Breast epithelium (tissue), 3 donors: ENCODE results near the gene PDLIM7.

Experiments used
- CTCF ChIP-seq, 3 donors: fragments of 450-650 bp; IDR thresholded peaks; one replicate each; pipeline ENCODE4 v1.5.1; 2016 to 2017; ENCODE audit warnings: antibody characterized with exemption in 3 of 3, mild to moderate bottlenecking in 3 of 3, moderate library complexity in 3 of 3
- POLR2A ChIP-seq: fragments of 450-650 bp; IDR thresholded peaks from one replicate; pipeline ENCODE4 v1.6.1; 2016; ENCODE audit warnings: antibody characterized with exemption, mild to moderate bottlenecking, moderate library complexity
- POLR2AphosphoS5 ChIP-seq, 3 donors: sonication (generic); formaldehyde crosslinking; IDR thresholded peaks; one replicate each; pipeline ENCODE4 v1.6.1; 2017; ENCODE audit warnings: antibody characterized with exemption in 3 of 3

- TF ChIP-seq CTCF (IDR thresholded peaks at IDR 0.05) (no peak), POLR2AphosphoS5 (IDR thresholded peaks at IDR 0.05) (no peak), POLR2A (no peak)
Observed at GRCh38 chr5:177459357-177459756, 38.0 kb downstream of the PDLIM7 start.
